Umbilical cord (tissue), 2 donors: Measurements from ENCODE around the gene CCDC57. TPM values are rescaled to one million over a fixed set of nuclear protein-coding genes. Genes with fewer than 3 reads are reported as not detected.
A peak's percentile ranks its signal among the peaks of the same experiment; 100 is the strongest.

ENCODE experiments used
- DNase-seq: peaks from one replicate; pipeline ENCODE4 v3.0.0-alpha.2; 2015; ENCODE audit warnings: low spot score
- total RNA-seq: library from RNA; depleted of rRNA; stranded (reverse); fragments of >200 nt; gene quantifications from one replicate; pipeline ENCODE4 v1.2.3, GENCODE V29; 2014; ENCODE audit warnings: low replicate concordance; ENCODE audit not compliant: insufficient read depth

The CCDC57 gene
- total RNA-seq, 1 donor from 2014 or later, result 17.1 TPM

DNA sequence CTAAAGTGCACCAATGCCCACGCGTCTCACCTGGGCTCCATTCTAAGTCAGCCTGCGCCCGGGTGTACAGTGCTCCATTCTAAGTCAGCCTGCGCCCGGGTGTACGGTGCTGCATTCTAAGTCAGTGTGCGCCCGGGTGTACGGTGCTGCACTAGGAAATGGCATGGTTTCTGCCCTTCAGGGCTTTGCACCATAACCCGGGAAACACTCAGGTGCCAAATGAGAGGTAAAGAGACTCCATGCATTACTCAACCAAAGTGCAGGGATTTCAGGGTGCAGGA is 85.4 kb downstream of the CCDC57 start:
- DNase-seq, result no peak

DNA sequence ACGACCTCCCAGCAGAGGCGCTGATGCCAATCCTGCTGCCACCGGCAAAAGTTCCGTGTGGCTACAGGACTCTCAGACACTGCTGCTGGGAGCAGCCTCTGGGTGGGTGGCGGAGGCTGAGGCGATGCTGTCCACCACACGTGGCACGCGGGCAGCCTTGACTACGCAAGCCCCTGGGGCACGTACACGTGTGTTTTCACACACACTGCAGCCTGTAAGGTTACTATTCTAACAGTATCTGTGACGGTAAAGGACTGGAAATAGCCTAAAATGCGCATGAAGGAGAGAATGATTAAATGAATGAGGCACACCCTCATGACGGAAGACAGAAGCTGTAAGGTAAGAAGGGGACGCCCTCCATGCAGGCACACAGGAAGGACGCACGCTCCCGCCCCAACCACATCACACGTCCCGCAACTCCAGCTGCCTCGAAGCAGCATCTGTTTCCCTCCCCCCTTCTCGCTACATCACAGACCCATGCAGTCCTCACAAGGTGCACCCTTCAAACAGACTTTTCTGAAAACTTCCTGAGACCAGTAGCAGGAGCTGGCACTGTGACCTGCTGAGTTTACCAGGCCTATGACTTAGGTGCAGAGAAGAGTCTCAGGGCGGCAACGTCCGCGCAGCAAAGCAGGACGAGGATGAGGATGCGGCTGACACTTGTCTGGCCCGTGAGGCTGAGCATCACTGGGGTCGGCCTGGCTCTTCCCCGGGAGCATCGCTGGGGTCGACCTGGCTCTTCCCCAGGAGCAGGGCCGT is 85.9 kb downstream of the CCDC57 start:
- DNase-seq, result no peak

DNA sequence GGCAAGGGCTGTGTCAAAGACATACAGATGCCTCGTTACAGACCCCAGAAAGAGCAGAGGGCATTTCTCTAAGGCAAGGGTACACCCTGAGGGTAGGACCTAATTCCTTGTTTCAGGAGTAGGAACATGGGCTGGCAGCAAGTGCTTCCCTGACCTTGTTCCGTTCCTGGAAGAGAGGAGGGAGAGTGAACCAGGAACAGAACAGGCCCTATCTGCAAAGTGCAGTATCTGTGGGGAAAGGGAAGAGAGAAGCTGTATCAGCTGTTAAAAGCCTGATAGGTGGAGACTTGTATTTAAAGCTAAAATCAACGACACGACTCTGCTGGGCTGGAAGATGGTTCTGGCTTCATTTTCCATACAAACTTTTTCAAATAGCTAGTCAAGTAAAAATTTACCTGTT is 88.5 kb downstream of the CCDC57 start:
- DNase-seq, result no peak

DNA sequence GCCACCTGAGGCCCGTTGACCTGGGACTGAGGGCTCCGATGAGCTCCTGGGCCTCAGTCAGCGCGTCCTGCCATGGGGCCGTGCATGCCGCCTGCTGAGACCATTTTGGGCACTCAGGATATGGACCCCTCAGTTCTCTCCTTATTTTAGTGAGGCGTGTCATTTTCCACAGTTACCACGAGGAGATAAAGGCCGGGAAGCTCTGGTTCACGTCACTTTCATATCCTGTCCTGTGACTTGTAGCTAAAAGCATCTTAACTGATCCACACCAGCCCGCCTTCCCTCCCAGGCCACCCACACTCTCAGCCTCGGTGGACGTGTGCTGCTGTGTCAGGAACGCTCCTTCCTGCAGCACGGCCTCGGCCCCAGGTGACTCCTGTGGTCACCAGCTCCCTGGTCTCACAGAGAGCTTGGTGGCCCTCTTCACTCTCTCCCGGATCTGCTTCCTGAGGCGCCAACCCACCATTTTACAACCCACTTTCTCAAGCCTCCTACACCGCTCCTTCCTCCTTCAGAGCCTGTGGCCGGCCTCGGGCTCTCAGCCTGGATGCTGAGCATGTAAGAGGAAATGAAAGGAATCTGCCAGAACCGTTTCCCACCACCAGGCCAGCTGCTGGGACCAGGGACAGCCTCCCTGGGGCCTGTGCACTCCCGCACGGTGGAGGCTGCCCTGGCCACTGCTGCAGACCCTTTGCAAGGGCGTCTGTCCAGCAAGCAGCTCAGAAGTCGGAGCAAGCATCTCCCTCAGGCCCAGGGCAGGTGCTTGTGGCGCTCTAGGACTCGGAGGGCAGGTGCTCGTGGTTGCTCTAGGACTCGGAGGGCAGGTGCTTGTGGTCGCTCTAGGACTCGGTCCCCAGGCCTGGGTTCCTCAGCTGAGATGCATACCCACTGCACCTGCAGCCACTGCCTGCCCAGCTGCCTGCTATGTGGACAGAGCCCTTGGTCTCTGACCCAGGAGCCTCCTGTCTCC is 90.7 kb downstream of the CCDC57 start:
- DNase-seq, result no peak

DNA sequence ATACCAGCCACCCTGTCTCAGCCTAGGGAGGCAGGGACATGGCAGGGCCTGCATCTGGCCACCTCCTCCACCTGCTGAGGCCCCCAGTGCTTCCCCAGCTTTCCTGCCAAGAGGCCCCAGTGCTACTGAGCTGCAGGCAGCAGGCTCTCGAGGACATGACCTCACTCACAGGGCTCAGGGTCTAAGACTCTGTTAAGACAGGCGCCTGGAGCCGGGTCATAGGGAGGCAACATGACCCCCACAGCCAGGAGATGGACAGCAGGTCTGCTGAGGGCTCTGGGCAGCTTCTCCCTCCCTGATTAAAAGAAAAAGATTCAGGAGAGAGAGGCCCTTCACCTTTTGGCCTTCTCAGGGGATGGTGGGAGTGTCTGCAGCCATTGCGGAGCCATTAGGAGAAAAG is 91.4 kb downstream of the CCDC57 start:
- no peak for DNase-seq

DNA sequence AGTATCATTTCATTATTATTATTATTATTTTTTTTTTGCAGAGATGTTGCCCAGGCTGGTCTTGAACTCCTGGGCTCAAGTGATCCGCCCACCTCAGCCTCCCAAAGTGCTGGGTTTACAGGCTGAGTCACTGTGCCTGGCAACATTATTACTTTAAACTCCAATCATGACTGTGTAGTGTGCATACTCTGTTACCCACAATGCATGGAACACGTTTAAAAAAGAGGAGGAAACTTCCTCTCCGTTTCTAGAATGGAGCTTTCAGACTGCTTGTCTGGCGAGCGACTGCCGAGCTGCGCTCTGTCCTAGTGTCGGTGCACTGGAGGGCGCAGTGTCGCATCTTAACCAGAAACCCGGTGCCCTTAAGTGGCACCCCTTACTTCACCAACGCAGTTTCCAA is 92.5 kb downstream of the CCDC57 start:
- DNase-seq, result peak; percentile 76

DNA sequence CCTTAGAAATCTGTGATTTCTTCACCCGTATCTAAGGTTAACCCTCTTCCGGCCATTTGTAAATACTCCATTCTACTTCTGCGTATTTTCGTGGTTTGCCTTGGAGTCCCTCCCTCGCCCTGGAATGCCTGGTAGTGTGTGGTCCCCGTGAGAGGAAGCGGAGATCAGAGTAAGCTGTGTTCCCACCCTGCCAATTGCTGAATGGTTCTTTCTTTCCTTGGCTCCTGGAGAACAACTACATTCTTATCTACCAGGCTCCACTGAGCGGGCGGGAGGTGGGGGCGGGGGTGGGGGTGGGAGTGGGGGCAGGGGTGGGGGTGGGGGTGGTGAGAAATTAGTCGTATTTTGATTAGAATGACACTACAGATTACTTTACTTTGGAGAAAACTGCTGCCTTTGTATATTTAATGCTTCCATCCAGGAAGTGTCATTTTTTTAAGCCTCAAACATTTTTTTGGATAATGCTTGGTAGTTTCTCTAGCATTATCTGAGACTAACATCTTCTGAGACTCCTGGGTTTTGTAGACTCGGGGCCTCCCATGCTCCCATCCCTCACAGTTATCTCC is 93.7 kb downstream of the CCDC57 start:
- DNase-seq, result no peak

DNA sequence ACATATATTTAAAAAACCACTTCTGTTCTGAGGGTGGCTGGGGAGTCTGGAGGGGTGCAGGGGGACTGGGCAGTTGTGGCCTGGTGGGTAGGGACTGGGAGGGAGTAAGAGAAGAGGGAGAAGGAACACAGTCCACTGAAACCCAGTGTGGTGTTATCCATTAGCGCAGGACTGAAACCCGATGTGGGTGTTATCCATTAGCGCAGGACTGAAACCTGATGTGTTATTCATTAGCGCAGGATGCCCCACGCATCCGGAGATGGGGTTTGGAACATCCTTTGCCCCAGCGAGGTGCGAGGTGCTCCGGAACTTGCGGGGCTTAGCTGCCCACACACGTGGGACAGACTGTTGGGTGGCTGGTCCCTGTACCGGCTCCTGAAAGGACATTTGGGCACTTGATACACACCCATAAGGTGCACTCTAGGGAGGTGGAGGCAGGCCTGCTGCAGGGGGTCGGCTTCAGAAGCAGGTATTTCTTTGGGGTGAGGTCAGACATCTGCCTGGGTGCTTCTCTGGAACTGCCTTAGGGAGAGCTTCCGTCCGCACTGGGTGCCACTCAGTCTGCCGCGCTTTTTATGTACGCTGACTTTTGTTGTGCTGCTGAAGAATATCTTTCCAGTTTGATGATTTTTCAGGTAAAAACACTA is 94.4 kb downstream of the CCDC57 start:
- DNase-seq, result no peak

DNA sequence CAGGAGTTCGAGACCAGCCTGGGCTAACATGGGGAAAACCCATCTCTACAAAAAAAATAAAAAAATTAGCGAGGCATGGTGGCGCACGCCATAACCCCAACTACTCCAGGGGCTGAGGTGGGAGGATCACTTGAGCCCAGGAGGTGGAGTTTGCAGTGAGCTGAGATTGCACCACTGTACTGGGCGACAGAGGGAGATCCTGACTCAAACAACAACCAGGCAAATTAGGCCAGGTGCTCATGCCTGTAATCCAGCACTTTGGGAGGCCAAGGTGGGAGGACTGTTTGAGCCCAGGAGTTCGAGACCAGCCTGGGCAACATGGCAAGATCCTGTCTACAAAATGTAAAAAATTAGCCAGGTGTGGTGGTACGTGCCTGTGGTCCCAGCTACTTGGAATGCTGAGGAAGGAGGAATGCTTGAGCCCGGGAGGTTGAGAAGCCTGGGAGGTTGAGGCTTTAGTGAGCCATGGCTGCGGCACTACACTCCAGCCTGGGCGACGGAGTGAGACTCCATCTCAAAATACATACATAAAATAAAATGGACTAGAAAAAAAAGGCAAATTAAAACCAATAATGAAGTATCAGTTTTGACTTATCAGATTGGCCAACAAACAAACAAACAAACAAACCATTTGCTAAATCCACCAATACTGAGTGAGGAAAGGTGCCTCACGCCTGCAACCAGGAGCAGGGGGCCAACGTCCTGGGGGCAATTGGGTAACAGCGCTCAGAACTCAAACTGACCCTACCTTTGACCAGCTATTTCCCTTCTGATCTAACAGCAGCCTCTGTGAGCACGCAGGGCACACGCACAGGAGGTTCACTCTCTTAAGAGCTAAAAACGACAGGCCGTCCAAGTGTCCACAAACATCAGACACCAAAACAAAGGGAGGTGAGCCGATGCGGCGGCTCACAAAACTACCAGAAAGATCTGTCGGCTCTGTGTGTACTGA is 95.2 kb downstream of the CCDC57 start:
- DNase-seq, result no peak

DNA sequence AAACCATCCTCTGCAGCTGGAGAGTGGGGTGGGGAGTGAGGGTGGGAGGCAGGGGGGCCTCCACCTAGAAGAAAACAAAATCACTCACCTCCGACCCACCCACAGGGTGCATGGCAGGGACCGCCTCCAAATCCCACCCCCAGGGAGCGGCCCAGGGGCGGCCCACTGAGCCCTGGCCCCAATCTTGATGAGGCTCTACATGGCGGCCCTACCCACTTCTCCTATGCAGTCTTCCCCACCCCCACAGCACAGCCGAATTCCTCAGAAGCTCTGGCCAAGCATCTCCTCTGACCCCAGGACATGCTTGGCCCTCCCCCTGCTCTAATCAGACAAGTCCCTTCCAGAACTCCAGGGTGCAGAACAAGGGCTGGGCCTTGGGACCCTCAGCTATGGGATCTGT is 96.4 kb downstream of the CCDC57 start:
- no peak for DNase-seq

DNA sequence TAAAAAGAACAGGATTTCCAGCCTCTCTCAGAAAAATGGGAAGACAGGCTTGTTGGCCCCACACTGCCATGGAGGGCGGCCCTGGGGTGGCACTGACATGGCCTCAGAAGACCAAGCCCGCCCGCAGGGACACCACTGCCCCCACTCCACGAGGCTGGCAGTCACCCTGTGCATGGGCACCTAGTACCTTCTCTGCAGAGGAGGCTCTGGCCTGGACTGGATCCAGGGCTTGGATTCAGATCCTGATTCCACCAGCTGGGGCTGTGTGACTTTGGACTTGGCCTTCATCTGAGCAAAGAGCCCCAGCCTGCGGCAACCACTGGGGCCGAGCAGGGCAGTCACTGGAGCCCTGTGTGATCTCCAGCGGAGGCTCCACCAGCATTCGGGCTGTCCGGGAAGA is 97.8 kb downstream of the CCDC57 start:
- no peak for DNase-seq

DNA sequence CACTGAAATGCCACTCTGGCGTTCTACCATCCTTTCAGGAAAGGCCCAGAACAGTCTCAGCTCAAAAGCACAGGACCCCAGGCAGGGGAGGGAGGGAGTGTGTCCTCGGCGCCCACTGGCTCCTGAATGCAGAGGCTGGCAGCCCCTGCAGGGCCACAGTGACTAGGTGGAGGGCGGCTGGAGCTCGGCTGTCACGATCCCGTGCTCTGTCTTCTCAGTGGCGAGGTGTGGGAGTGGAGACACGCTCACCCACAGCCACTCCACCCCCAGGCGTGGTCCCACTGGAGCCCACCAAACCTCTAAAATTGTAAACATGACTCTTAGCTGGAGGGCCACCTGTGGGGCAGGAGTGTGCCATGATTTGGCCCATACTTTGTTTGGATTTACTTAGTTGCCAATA is 98.2 kb downstream of the CCDC57 start:
- DNase-seq, result no peak

DNA sequence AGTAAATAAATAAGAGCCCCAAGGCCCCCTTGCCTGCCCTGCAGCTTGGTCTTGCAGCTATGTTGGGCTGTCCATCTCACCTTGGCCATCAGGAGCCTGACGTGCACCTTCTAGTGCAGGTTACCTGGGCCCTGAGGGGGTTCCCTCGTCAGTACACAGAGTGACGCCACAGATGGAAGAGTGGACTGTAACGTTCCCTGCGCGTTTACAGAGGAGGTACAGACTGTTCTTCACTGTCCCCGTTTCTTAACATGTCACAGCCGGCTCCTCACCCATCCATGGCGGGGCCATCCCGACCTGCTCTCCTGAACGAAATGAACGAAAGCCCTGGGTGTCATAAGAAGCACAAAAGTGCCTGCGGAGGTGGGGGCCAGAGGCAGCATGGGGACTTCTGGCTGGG is 98.7 kb downstream of the CCDC57 start:
- no peak for DNase-seq

DNA sequence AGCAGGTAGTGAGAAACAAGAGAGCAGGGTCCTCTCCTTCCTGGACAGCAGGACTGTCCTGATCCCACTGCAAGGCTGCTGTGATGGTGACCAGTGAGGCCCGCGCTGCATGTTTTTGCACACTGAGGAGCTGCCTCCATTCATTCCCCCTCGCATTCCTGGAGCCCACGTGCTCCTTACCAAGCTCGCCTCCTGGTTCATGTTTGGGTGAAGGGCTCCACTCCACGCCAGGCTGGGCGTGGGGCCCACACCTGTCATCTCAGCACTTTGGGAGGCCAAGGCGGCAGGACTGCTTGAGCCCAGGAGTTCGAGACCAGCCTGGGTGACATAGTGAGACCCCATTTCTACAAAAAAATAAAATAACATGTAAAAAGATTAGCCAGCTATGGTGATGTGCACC is 99.2 kb downstream of the CCDC57 start:
- no peak for DNase-seq

DNA sequence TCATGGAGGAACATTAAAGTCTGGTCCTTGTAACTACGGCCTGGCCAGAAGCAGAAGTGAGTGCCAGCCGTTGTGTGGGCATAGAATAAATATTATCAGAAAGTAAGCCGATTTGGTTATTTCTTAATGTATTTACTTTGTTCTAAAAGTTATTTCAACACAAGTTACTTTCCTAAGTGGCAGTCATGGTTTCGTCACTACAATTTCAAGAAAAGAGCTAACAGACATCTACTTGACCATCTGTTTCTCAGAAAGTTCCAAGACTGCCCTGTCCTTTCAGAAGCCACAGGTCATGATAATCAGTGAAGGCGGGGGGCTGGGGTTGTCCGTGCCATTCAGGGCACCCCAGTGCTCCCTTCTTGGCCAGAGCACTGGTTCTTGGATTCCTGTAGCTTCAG is 99.7 kb downstream of the CCDC57 start:
- DNase-seq, result no peak

DNA sequence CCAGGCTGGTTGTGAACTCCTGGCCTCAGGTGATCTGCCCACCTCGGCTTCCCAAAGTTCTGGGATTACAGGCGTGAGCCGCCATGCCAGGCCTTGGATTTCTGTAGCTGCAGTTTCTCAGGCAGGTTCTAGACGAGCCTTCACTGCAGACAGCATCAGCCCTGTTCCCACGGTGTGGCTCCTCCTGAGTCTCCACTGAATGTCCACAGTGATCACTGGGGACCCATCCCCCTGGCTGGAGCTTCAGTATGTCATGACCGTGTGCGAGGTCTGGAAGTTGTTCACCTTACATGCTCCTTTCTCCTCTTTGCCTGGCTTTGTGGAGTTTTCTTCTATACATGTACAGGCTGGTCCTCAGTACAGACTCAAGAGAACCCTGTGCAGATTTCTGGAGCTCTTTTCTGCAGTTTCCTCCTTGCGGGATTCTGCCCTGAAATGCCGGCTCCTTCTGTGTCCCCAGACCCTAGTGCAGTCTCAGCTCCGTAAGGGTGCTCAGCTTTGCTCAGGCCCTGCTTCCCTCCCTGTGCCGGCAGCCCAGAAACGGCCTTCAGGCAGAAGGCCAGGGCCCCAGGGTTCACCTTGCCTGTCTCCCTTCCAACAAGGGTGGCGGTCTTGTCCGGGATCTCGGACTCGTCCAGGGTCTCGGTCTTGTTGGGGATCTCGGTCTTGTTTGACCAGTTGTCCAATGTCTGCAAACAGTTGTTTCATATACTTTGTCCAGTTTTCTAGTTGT is 100.3 kb downstream of the CCDC57 start:
- DNase-seq, result no peak

DNA sequence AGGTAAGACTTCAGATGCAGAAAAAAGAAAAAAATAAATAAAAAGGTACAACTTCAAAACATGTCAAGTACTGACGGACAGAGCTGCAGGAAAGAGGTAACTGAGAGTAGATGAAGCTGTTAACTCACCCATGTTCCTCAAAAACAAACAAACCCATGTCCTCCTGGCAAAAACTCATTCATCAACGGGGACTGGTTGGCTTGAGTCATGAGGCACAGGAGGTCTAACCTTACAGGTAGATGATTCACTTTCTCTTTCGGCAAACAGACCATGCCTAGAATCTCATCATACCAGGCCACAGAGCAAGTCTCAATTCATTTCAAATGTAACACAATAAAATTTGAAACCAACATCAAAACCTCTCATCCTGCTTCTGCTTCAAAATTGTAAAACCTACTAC is 102.3 kb downstream of the CCDC57 start:
- no peak for DNase-seq

DNA sequence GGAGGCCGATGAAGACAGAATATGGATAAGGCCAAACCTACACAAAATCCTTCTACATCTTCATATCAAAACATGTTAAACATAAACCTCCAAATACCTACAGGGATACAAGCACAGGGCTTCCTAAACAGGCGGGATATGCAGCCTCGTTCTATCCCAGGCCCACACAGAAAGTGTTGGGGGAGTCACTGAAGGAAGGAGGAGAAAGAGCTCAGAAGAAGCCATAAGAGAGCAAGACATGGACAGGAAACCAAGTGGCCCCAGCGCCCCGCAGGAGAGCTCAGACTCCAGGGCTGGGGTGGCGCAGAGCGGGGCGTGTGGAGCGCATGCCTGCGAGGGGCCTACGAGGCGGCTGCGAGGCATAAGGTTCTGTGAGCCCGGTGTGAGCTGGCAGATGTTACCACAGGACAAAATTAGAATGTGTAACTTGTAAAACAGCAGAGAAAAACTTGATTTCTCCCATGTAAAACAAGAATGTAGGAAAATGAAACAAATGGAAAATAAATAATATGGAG is 103.6 kb downstream of the CCDC57 start:
- DNase-seq, result no peak

DNA sequence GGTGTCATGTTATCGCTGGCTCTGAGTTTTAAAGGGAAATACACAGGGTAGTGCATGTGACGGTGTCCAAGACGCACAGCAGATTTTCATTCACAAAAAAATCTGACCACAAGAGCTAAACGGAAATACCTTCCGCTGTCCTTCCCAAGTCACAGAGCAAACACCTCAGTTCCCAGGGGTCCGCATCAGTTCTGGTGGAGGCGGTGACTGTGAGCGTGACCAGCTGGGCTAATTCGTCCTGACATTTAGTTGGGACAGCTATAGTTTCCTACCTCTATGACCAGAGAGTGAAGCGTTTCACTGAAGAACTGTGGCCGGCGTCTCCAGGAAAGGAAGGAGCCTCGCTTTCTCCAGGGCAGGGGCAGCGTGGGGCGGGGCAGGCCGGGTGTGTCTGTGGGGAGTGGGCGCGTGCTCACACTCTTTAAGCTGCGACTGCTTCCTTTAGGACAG is 104.1 kb downstream of the CCDC57 start:
- DNase-seq, result no peak

DNA sequence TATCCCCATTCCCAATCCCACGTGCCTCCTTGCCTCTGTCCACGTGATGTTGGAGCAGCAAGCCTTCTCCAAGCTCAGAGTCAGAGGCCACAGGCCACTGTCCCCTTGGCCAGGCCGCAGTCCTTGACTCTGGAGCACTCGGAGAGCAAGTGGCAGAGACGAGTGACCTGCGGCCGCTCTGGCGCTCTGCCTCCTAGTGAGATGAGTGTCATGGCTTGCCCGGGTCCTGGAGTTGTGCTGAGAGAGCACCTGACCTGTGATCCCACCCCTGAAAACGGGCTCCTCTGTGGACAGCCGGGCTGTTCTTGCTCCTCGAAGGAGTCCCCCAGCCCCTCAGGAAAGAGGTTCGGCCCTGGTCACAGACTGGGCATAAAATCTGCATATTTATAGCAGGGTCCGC is 104.6 kb downstream of the CCDC57 start:
- no peak for DNase-seq
